SJCRH30 (cell line): ENCODE data around the gene CDC14A. TPM values are rescaled to one million over a fixed set of nuclear protein-coding genes. Genes with fewer than 3 reads are reported as not detected.
"Not testable (repeated sequence)": the region's sequence is repeated elsewhere in the genome, so short reads cannot be mapped to it uniquely, and the experiment has no call there.

Experiments
- DNase-seq, 2 experiments: peaks; one replicate each; pipeline ENCODE4 v3.0.0-alpha.2; 2015 to 2020
- H3K27ac ChIP-seq: fragments of 250-450 bp; sonication (Bioruptor Pico); 2 replicates; pipeline ENCODE4 v1.5.1; 2020; ENCODE audit warnings: mild to moderate bottlenecking, moderate library complexity
- H3K27me3 ChIP-seq: fragments of 250-450 bp; sonication (Bioruptor Pico); 2 replicates; pipeline ENCODE4 v1.5.1; 2020; ENCODE audit warnings: mild to moderate bottlenecking, moderate library complexity
- H3K36me3 ChIP-seq: fragments of 250-450 bp; sonication (Bioruptor Pico); 2 replicates; pipeline ENCODE4 v1.5.1; 2020; ENCODE audit warnings: mild to moderate bottlenecking, moderate library complexity
- H3K4me1 ChIP-seq: fragments of 250-450 bp; sonication (Bioruptor Pico); 2 replicates; pipeline ENCODE4 v1.5.1; 2020; ENCODE audit warnings: mild to moderate bottlenecking, moderate library complexity
- H3K4me3 ChIP-seq: fragments of 250-450 bp; sonication (Bioruptor Pico); 2 replicates; pipeline ENCODE4 v1.5.1; 2020; ENCODE audit warnings: mild to moderate bottlenecking, moderate library complexity
- H3K9me3 ChIP-seq: fragments of 250-450 bp; sonication (Bioruptor Pico); replicated peaks from 2 replicates; pipeline ENCODE4 v1.5.1; 2020; ENCODE audit warnings: mild to moderate bottlenecking, moderate library complexity
- total RNA-seq: library from RNA; depleted of rRNA; stranded (reverse); fragments of >200 nt; shearing (Covaris generic); gene quantifications from 2 replicates; pipeline ENCODE4 v1.2.3, GENCODE V29; 2014

The CDC14A gene
- total RNA-seq, 1 experiment from 2014 or later: 12.2 TPM

- Histone ChIP-seq H3K36me3 (0 out of 2 replicates have a peak, but pooled peaks cover 5% of the 10 kb centered on the region), H3K4me3 (no peak overlapping the region), H3K4me1 (peaks cover 6% of the 10 kb centered on the region), H3K9me3 (no peaks in the 10 kb centered on the region), H3K27me3 (no peaks in the 10 kb centered on the region), H3K27ac (no peak overlapping the region)
- DNase-seq: no peak
Observed at GRCh38 chr1:100395913-100396312, 43.6 kb downstream of the CDC14A start.

GRCh38 chr1:100396651-100397050 is 44.3 kb downstream of the CDC14A start:
- Histone ChIP-seq H3K9me3 (no peaks in the 10 kb centered on the region), H3K4me3 (no peak overlapping the region), H3K4me1 (peaks cover 6% of the 10 kb centered on the region), H3K36me3 (0 out of 2 replicates have a peak, but pooled peaks cover 5% of the 10 kb centered on the region), H3K27me3 (no peaks in the 10 kb centered on the region), H3K27ac (no peak overlapping the region)
- no peak for DNase-seq

- H3K9me3 ChIP-seq: no peaks in the 10 kb centered on the region
- peaks cover 6% of the 10 kb centered on the region for H3K4me1 ChIP-seq
- H3K4me3 ChIP-seq: no peak overlapping the region
- peak in 1 of 2 experiments; percentile 51 for DNase-seq
- H3K36me3 ChIP-seq: 0 out of 2 replicates have a peak, but pooled peaks cover 5% of the 10 kb centered on the region
- H3K27me3 ChIP-seq: no peaks in the 10 kb centered on the region
- peak overlapping the region; percentile 51 for H3K27ac ChIP-seq
Observed at GRCh38 chr1:100397681-100398080, 45.4 kb downstream of the CDC14A start.

- Histone ChIP-seq H3K9me3 (no peaks in the 10 kb centered on the region), H3K4me1 (peaks cover 6% of the 10 kb centered on the region), H3K36me3 (peaks cover 5% of the 10 kb centered on the region; the same call in 1 of the 2 replicates), H3K4me3 (no peak overlapping the region), H3K27ac (peak overlapping the region; percentile 51; the same call in 1 of the 2 replicates), H3K27me3 (no peaks in the 10 kb centered on the region)
- no peak for DNase-seq
Observed at GRCh38 chr1:100398648-100399047, 46.3 kb downstream of the CDC14A start.

- peak in 1 of 2 experiments; percentile 4 for DNase-seq
- Histone ChIP-seq H3K4me3 (no peak overlapping the region), H3K27ac (no peak overlapping the region), H3K9me3 (no peaks in the 10 kb centered on the region), H3K4me1 (peaks cover 6% of the 10 kb centered on the region), H3K36me3 (peaks cover 5% of the 10 kb centered on the region; the same call in 1 of the 2 replicates), H3K27me3 (no peaks in the 10 kb centered on the region)
Observed at GRCh38 chr1:100400404-100400803, 48.1 kb downstream of the CDC14A start.

- no peaks in the 10 kb centered on the region; the same call in 1 of the 2 replicates for H3K36me3 ChIP-seq
- H3K4me3 ChIP-seq: no peak overlapping the region
- no peak overlapping the region for H3K27ac ChIP-seq
- no peaks in the 10 kb centered on the region for H3K27me3 ChIP-seq
- H3K4me1 ChIP-seq: no peaks in the 10 kb centered on the region
- DNase-seq: no peak
- H3K9me3 ChIP-seq: no peaks in the 10 kb centered on the region
Observed at GRCh38 chr1:100404821-100405220, 52.5 kb downstream of the CDC14A start.

- H3K27me3 ChIP-seq, H3K9me3 ChIP-seq, H3K4me1 ChIP-seq, DNase-seq, H3K36me3 ChIP-seq, H3K27ac ChIP-seq, H3K4me3 ChIP-seq: not testable (repeated sequence)
Observed at GRCh38 chr1:100405902-100406301, 53.6 kb downstream of the CDC14A start.

GRCh38 chr1:100407390-100407789 is 55.1 kb downstream of the CDC14A start:
- not testable (repeated sequence) for H3K4me1 ChIP-seq, H3K4me3 ChIP-seq, H3K36me3 ChIP-seq, H3K27me3 ChIP-seq, H3K27ac ChIP-seq, H3K9me3 ChIP-seq, DNase-seq

- DNase-seq: no peak
- H3K4me3 ChIP-seq: no peak overlapping the region
- H3K9me3 ChIP-seq: no peaks in the 10 kb centered on the region
- H3K36me3 ChIP-seq: no peaks in the 10 kb centered on the region
- H3K4me1 ChIP-seq: no peaks in the 10 kb centered on the region
- no peak overlapping the region for H3K27ac ChIP-seq
- H3K27me3 ChIP-seq: no peaks in the 10 kb centered on the region
Observed at GRCh38 chr1:100411019-100411418, 58.7 kb downstream of the CDC14A start.

- Histone ChIP-seq H3K27me3 (no peaks in the 10 kb centered on the region), H3K4me3 (no peak overlapping the region), H3K27ac (no peak overlapping the region), H3K36me3 (no peaks in the 10 kb centered on the region), H3K9me3 (no peaks in the 10 kb centered on the region), H3K4me1 (no peaks in the 10 kb centered on the region)
- DNase-seq: no peak
Observed at GRCh38 chr1:100411574-100411973, 59.3 kb downstream of the CDC14A start.

GRCh38 chr1:100413035-100413434 is 60.7 kb downstream of the CDC14A start:
- H3K4me3 ChIP-seq: no peak overlapping the region
- no peaks in the 10 kb centered on the region for H3K9me3 ChIP-seq
- no peaks in the 10 kb centered on the region for H3K36me3 ChIP-seq
- DNase-seq: no peak
- H3K27me3 ChIP-seq: no peaks in the 10 kb centered on the region
- H3K4me1 ChIP-seq: no peaks in the 10 kb centered on the region
- H3K27ac ChIP-seq: no peak overlapping the region

- H3K9me3 ChIP-seq: no peaks in the 10 kb centered on the region
- H3K4me1 ChIP-seq: no peaks in the 10 kb centered on the region
- no peak overlapping the region for H3K4me3 ChIP-seq
- H3K36me3 ChIP-seq: no peaks in the 10 kb centered on the region
- no peaks in the 10 kb centered on the region for H3K27me3 ChIP-seq
- H3K27ac ChIP-seq: no peak overlapping the region
- no peak for DNase-seq
Observed at GRCh38 chr1:100414693-100415497, 62.6 kb downstream of the CDC14A start.

- DNase-seq: no peak
Observed at GRCh38 chr1:100415498-100415778, 63.1 kb downstream of the CDC14A start.

GRCh38 chr1:100419072-100419471 is 66.8 kb downstream of the CDC14A start:
- no peak for DNase-seq
- Histone ChIP-seq H3K4me1 (no peaks in the 10 kb centered on the region), H3K36me3 (peaks cover 3% of the 10 kb centered on the region; the same call in 1 of the 2 replicates)

More at GRCh38 chr1:100415498-100415778, 63.1 kb downstream of the CDC14A start:
- H3K27me3 ChIP-seq: no peaks in the 10 kb centered on the region
- H3K27ac ChIP-seq: no peak overlapping the region
- H3K36me3 ChIP-seq: no peaks in the 10 kb centered on the region; the same call in 1 of the 2 replicates
- no peaks in the 10 kb centered on the region for H3K9me3 ChIP-seq
- no peaks in the 10 kb centered on the region for H3K4me1 ChIP-seq
- H3K4me3 ChIP-seq: no peak overlapping the region

GRCh38 chr1:100422065-100422464 is 69.8 kb downstream of the CDC14A start:
- DNase-seq: no peak

More at GRCh38 chr1:100419072-100419471, 66.8 kb downstream of the CDC14A start:
- no peaks in the 10 kb centered on the region for H3K27me3 ChIP-seq
- no peaks in the 10 kb centered on the region for H3K9me3 ChIP-seq
- H3K27ac ChIP-seq: no peak overlapping the region
- no peak overlapping the region for H3K4me3 ChIP-seq

More at GRCh38 chr1:100422065-100422464, 69.8 kb downstream of the CDC14A start:
- Histone ChIP-seq H3K27ac (no peak overlapping the region), H3K27me3 (no peaks in the 10 kb centered on the region), H3K4me1 (no peaks in the 10 kb centered on the region), H3K9me3 (no peaks in the 10 kb centered on the region), H3K4me3 (no peak overlapping the region), H3K36me3 (peaks cover 7% of the 10 kb centered on the region)
